IPS-NIHi7 (cell line): ENCODE measurements around the gene TRAF2.
"Not testable (repeated sequence)": the region's sequence is repeated elsewhere in the genome, so short reads cannot be mapped to it uniquely, and the experiment has no call there.

ENCODE experiments used
- DNase-seq: peaks from one replicate; pipeline ENCODE4 v3.0.0; 2012; ENCODE audit warnings: mixed read lengths; ENCODE audit errors: extremely low spot score

Gene TRAF2

GRCh38 chr9:136857581-136858412 lies 28.5 kb upstream of the TRAF2 start:
- no peak for DNase-seq

- no peak for DNase-seq
Measured at GRCh38 chr9:136858452-136858843, 27.9 kb upstream of the TRAF2 start.

DNA sequence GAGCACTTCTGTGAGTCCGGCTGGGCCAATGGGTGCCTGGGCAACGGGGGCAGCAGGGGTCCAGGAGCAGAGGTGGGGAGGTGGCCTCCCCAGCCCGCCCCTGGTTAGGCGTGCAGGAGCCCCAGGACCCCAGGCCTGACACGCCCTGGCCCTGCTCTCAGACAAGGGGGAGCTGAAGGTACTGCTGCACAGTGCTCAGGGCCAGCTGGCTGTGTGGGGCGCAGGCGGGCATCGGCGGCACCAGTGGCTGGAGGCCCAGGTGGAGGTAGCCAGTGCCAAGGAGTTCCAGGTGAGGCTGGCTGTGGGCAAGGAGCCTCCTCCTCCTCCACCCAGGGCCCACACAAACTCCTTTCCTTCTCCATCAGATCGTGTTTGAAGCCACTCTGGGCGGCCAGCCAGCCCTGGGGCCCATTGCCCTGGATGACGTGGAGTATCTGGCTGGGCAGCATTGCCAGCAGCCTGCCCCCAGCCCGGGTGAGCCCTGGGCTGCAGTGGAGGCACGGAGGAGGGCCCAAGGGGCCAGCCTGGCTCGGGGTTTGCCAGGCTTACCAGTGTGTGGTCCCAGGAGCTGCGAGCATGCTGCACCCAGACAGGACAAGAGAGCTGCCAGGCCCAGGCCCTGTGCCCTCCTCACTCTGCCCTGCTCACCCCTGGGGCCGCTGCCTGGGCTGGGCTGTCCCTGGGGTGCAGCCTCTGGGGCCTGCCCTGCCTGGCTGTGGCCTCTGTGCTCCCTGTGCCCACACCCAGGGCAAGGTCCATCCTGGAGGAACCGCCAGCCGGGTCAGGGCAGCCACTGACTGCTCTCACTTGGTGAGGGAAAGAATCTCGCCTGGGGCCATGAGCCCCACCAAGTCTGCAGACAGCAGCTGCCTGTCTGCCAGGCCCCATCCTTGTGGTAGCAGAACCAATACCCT lies 27.2 kb upstream of the TRAF2 start:
- DNase-seq = no peak

DNA sequence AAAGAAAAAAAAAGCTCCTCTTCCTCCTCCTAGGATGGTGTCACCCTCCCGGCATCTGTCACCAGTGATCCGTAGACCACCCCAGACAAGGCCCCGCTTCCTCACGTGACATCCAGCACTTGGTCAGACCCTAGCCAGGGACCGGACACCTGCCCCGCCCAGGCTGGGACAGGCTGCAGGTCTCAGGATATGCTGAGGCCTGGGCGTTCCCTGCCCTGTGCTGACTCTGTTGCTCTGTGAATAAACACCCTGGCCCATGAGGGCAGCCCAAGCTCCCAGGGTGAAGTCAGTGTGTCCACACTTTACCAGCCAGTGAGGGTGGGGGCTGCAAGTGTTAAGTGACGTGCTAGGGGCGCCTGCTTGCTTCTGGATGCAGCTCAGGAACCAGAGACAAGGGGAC lies 25.8 kb upstream of the TRAF2 start:
- DNase-seq = no peak

- no peak for DNase-seq
Measured at GRCh38 chr9:136860933-136861873, 25.1 kb upstream of the TRAF2 start.

DNA sequence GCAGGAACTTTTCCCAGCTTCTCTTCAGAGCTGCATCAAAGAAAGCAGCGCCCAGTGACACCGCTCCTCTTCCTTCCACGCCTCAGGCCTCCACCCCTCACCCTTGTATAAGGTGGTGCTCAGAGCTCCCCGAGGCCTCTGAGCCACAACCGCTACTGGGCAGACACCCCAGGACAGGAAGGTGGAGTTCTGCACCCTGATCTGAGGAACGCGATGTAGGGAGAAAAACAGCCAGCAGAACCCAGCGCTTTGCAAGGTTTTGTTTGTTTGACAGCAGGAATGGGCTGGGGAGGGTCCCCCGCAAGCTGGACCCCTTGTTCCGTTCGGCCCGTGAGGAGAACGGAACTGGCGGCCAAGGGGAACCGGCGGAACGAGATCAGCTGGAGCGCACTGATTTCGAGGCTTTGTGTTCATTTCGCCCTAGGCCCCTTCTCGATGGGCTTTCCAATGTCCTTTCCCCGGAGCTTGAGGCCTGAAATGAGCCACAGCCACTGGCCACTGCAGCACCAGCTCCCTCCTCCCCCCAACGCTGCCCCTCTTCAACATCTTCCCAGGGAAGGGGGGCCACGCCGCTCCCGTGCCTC lies 24.4 kb upstream of the TRAF2 start:
- DNase-seq = no peak

DNA sequence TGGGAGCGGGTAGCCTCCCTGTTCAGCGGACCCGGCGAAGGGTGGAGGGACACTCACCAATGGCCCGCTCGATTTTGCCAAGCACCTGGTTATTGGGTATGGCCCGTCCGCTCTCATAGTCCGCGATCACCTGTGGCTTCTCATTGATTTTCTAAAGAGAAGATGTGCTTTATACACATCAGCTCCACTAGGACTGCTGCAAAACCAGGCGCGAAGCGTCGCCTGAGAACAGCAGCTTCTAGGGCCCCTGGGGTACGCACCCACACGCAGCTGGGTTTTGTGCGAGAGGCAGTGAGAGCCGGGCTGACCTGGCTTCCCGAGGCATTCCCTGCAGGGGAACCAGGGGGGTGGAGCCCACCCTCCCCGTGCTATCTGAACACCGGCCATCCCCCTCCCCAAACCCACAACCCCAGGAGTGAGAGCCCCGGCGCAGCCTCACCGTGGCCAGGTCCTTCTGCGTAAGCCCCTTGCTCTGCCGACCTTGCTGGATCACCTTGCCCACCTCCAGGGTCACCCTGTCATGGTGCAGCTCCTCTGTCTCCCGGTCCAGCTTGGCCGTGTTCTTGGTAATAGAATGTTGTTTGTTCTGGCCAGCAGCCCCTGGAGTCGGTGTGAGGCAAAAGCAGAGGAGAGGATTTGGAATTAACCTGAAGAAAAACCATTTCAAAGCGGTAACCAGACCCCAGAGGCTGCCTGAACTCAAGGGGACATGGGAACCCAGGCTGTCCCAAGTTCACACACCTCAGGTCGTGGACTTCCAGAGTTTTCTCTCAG lies 23.3 kb upstream of the TRAF2 start:
- DNase-seq = no peak

- DNase-seq = no peak
Measured at GRCh38 chr9:136863623-136864273, 22.6 kb upstream of the TRAF2 start.

DNA sequence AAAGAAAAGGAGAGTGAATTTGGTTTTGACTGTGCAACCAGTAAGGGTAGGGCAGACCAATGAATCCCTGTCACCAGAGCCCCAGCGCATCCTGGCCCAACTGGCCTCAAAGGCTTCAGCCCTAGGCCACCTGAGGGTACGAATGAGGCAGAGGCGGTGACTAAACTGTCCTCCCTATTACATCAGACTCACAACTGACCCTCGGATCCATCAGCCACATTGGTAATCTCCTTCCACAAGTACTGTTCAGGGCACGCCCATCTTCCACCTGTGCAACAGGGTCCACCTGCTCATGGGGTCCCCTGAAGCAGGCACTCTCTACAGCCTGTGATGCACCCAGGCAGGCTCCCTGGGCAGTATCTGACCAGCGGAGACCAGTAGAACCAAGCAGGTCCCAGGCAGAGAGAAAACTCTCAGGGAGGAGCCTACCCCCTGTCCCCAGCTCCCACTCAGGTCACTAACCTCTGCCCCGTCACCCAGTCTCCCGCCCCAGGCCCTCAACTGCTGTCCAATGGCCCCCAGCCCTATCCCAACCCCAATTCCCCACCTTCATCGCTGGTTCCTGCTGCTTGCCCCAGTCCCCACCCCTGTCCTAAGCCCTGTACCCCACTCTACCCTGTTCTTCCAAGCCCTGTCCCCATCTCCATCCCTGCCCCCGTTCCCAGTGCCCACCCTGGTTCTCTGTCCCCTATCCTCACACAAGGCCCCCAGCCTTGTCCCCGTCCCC lies 21.1 kb upstream of the TRAF2 start:
- DNase-seq = no peak

GRCh38 chr9:136865768-136866103 lies 20.6 kb upstream of the TRAF2 start:
- no peak for DNase-seq

GRCh38 chr9:136866898-136867421 lies 19.4 kb upstream of the TRAF2 start:
- not testable (repeated sequence) for DNase-seq

DNA sequence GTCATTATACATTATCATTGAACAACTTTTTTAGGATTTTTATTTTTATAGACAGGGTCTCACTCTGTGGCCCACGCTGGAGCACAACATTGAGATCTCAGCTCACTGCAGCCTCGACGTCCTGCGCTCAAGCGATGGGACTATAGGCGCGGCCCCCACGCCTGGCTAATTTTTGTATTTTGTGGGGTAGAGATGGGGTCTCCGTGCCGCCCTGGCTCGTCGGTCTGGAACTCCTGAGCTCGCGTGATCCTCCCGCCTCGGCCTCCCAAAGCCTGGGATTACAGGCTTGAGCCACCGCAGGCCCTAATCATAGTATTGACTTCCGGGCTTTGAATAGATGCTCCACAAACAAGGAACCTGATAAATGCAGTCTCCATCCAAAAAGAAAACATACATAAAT lies 18.8 kb upstream of the TRAF2 start:
- no peak for DNase-seq

- no peak for DNase-seq
Measured at GRCh38 chr9:136867917-136868316, 18.4 kb upstream of the TRAF2 start.

DNA sequence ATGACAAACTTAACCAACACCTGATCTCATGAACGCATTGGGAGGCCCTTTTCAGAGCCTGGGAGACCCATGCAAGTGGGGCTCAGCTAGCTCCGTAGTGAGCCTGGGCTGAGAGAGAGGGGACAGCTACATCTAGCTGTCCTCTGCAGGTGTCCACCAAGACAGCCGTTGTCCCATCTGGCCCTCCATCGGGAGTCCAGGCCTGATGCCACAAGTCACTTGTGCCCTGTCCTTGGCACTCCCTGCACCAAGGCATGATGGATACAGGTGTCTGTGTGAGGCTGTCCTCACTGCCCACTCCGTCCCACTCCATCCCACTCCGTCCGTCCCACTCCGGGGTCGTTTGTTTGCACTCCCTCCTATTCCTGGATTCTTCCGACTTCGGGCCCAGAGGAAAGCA lies 17.7 kb upstream of the TRAF2 start:
- no peak for DNase-seq

GRCh38 chr9:136869611-136870010 lies 16.7 kb upstream of the TRAF2 start:
- not testable (repeated sequence) for DNase-seq

DNA sequence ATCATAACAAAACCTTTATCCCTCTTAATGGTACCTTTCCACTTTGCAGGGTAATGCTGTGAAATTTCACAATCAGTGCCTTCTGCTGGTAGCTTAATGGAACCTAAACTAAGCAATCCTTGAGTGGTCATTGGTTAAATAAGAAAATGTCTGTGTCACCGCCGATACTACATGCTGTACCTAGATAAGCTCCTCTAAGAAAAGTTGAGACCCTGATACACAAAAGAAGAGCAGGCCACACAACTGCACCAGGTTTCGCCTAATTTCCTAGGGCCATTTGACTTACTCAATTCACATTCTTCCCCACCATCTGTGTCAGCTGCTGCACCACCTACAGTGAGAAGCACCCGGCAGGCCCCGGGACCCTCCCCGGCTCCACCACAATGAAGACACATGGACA lies 11.2 kb upstream of the TRAF2 start:
- DNase-seq = no peak

DNA sequence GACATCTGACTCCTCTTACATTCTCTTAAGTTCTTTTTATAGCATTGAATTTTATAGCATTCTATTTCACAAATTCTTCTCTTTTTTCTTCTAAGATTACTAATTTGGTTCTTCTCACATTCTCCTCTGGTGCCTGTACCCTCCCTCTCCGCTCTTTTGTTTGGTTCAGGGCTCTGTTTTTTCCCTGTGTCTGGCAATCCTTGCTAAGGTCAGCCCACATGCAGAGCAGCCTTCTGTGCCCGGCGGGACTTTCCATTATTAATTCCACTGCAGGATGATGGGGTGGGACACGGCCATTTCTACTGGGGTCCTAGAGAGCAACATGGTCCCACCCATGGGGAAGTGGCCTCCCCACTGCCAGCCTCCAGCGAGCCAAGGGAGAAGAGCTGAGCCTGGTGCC lies 9.8 kb upstream of the TRAF2 start:
- no peak for DNase-seq

DNA sequence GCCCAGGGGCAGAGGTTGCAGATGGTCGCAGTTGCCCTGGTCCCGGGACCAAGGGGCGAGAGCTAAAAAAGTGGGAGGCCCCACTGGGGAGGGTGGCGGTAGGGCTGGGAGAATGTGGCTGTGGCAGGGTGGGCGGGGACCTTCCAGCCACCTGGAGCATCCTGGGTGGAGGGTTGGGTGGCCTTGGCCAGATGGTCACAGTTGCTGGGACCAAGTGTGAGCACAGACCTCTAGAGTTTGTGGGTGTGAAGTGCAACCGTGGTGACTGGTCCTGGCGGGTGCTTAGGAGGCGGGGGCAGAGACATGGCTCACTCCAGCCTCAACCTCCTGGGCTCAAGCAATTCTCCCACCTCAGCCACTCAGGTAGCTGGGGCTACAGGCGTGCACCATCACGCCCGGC lies 5.7 kb upstream of the TRAF2 start:
- DNase-seq = no peak

DNA sequence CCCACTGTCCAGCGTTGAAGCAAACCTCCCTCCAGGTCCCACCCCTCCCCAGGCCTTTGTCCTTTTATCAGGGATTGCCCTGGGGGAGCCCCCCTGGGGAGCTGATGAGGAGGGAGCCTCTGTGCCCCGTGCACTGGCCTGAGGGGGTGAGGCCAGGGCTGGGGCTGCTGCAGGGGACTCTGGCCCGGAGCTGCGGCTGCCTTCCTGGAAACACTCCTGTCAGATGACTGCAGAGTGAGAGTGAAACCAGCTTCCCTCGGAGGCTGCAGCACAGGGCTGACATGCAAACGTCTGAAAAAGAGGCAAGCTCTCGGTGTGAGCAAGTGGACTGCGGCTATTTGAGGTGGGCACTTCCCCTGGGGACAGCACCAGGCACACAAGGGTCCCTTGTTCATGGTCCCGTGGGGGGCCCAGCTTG lies 4.6 kb upstream of the TRAF2 start:
- no peak for DNase-seq
